ENCODE measurements around the gene NPPB. TPM values are rescaled to one million over a fixed set of nuclear protein-coding genes. Genes with fewer than 3 reads are reported as not detected.

NPPB gene
- total RNA-seq, 1 donor from 2014 or later = not detected

DNA sequence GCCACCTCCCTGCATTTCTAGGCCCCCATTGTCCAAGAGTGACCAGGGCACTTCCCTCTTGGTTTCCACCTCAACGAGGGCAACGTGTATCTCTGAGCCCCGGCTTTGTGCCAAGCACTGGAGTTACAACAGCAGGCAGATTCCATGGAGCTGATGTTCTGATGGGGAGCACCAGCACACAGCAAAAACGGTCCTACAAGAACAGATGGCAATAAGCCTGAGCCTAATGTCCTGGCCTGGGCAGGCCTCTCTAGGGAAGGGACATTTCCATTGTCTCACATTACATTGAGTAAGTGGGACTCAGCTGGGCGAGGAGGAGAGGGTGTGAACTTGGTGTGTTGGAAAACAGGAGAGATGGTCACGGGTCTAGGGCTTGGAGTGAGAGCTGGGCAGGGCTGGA is 27.2 kb upstream of the NPPB start:
- TF ChIP-seq CTCF (IDR thresholded peaks at IDR 0.05) = no peak
- no peak for DNase-seq (ENCODE audit: low spot score)
- Mint-ChIP-seq H3K4me1 (ENCODE audit: low read depth) (peaks cover 7% of the 10 kb centered on the region), H3K9me3 (ENCODE audit: low read depth) (no peaks in the 10 kb centered on the region), H3K4me3 (ENCODE audit: unreplicated experiment) (no peak overlapping the region), H3K36me3 (ENCODE audit: low read depth) (no peaks in the 10 kb centered on the region), H3K27me3 (ENCODE audit: low read depth) (peaks cover 8% of the 10 kb centered on the region), H3K27ac (ENCODE audit: unreplicated experiment) (no peak overlapping the region)

DNA sequence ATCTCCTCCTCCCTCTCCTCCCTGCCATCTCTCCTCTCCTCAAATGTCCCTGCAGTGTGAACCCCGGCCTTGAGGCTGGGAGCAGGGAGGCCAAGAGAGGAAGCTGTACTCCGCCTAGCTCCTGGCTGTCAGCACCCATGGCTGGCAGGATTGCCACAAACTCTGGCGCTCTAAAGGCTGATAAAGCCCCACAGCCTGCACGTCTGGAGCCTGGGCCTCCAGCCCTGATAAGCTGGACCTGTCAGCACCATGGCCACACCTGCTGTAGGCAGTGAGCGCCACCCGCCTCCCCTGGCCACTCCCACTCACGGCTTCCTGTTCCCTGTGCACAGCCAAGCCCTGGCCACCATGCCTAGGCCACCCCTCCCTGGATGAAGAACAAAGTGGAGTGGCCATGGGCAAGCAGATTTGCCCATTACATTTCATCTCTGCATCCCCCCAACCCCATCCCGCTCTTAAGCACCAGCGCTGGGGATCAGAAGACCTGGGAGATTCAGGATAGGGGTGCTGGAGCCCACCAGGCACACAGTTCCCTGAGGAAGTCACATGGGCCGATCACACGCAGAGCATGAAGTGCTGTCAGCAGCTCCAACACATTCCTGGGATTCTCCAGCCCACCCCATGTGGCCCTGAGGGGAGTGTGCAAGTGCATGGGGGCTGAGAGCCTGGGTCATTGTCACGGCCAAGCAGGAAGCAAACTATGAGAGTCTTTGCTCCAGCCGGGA is 24.2 kb upstream of the NPPB start:
- H3K4me3 Mint-ChIP-seq (ENCODE audit: unreplicated experiment) = no peak overlapping the region
- no peak for DNase-seq (ENCODE audit: low spot score)
- no peak for TF ChIP-seq CTCF (IDR thresholded peaks at IDR 0.05)
- H3K36me3 Mint-ChIP-seq (ENCODE audit: low read depth) = no peaks in the 10 kb centered on the region
- peaks cover 7% of the 10 kb centered on the region for H3K4me1 Mint-ChIP-seq (ENCODE audit: low read depth)
- no peak overlapping the region for H3K27ac Mint-ChIP-seq (ENCODE audit: unreplicated experiment)
- H3K9me3 Mint-ChIP-seq (ENCODE audit: low read depth) = no peaks in the 10 kb centered on the region
- H3K27me3 Mint-ChIP-seq (ENCODE audit: low read depth) = peaks cover 9% of the 10 kb centered on the region

DNA sequence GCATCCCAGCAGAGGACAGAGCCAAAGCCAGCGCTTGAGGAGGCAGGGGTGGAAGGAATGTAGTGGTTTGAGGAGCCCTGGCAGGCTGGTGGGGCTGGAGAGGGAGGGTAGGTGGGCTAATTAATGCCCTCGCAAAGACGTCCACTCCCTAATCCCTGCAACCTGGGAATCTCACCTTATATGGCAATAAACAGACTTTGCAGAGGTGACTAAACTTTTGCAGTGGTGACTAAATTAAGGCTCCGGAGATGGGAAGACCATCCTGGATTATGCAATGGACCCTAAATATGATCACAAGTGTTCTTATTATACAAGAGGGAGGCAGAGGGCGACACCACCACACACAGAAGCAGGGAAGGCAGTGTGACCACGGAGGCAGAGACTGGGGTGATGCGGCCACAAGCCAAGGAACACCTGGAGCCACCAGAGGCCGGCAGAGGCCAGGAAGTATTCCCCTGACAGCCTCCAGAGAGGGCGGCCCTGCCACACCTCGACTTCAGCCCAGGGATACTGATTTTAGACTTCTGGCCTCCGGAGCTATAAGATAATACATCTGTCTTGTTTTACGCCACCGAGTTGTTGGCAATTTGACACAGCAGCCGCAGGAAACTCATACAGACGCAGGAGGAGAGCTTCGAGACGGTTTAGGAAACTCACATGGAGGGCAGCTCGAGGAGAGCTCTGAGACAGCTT is 23.1 kb upstream of the NPPB start:
- TF ChIP-seq CTCF (IDR thresholded peaks at IDR 0.05) = no peak
- Mint-ChIP-seq H3K27ac (ENCODE audit: unreplicated experiment) (no peak overlapping the region), H3K9me3 (ENCODE audit: low read depth) (no peaks in the 10 kb centered on the region)

DNA sequence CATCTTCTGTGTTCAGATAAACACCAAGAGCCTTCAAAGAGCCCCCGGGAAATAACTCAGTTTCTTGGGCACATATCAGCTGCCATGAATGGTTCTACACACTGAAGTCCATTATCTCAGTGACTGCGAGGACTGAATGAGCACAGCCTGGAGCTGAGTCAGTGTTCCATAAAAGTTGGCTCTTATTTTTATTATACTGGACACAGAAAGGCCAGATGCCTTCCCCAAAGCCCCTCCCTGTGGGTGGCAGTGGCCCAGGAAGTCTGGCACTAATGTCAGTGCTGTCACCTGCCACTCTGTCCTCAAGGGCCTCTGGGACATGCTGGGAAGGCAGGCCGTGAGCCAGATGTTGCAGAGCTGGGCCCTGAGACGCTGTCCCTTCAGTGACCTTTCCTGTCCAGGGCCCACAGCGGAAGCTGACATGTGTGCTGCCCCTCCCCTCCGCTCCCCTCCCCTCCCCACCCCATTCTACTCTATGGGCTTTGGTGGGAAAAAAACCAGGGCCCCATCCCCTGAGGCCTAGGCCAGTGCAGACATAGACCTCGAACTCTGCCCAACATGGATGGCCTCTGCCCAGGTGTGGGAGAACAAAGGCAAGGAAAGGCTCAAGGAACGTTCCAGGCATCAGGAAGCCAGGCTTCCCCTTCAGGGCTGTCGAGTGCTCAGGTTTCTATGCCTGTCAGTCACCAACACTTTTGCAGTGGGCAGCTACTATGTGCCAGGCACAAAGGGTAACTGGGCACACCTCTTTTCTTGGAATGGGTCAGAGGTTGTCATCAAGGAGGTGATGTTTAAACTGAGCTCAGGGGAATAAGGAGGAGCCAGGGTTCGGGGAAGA is 22.4 kb upstream of the NPPB start:
- Mint-ChIP-seq H3K9me3 (ENCODE audit: low read depth) (no peaks in the 10 kb centered on the region), H3K4me1 (ENCODE audit: low read depth) (peaks cover 7% of the 10 kb centered on the region), H3K27ac (ENCODE audit: unreplicated experiment) (no peak overlapping the region)

More for the DNA sequence above, 23.1 kb upstream of the NPPB start:
- Mint-ChIP-seq H3K27me3 (ENCODE audit: low read depth) (peaks cover 11% of the 10 kb centered on the region), H3K4me1 (ENCODE audit: low read depth) (peaks cover 7% of the 10 kb centered on the region), H3K36me3 (ENCODE audit: low read depth) (no peaks in the 10 kb centered on the region), H3K4me3 (ENCODE audit: unreplicated experiment) (no peak overlapping the region)
- DNase-seq (ENCODE audit: low spot score) = no peak

More for the DNA sequence above, 22.4 kb upstream of the NPPB start:
- DNase-seq (ENCODE audit: low spot score) = no peak
- no peaks in the 10 kb centered on the region for H3K36me3 Mint-ChIP-seq (ENCODE audit: low read depth)
- H3K27me3 Mint-ChIP-seq (ENCODE audit: low read depth) = peaks cover 10% of the 10 kb centered on the region
- no peak overlapping the region for H3K4me3 Mint-ChIP-seq (ENCODE audit: unreplicated experiment)
- TF ChIP-seq CTCF (IDR thresholded peaks at IDR 0.05) = no peak

All from chondrocyte (in vitro differentiated cells).